HCT116 (cell line): ENCODE results near the gene NMB. TPM values are rescaled to one million over a fixed set of nuclear protein-coding genes. Genes with fewer than 3 reads are reported as not detected.

Experiments used
- ATAC-seq: fragments of 200-7000 bp; cut with Tn5 transposase; 2 replicates; pipeline ENCODE4 v1.9.1; 2020; ENCODE audit warnings: mild to moderate bottlenecking, moderate library complexity
- BruUV-seq: library from RNA; stranded (reverse); fragments of 400-500 nt; replicated peaks from 2 replicates; lab custom pipeline; 2021; lab: Mats Ljungman, UMichigan
- CTCF ChIA-PET: fragments of 300-600 bp; sonication (Branson Sonifier 250); formaldehyde crosslinking; loops from one replicate; lab custom pipeline; 2021; ENCODE audit warnings: antibody characterized with exemption; lab: Charles Lee
- POLR2A ChIA-PET: fragments of 300-600, 350-600 bp; sonication (Branson Sonifier 250); formaldehyde crosslinking; loops from one replicate; lab custom pipeline; 2021; ENCODE audit warnings: antibody characterized with exemption; lab: Charles Lee
- RAD21 ChIA-PET, 2 experiments: fragments of 300-600 bp; sonication (Branson Sonifier 250); formaldehyde crosslinking; loops; one replicate each; lab custom pipeline; 2023; ENCODE audit warnings: low total read pairs in 2 of 2; ENCODE audit not compliant: uncharacterized antibody in 2 of 2, unreplicated experiment in 2 of 2, low non-redundant PET in 1 of 2; lab: Charles Lee
- DNase-seq: peaks from one replicate; pipeline ENCODE4 v3.0.0-alpha.2; 2010; ENCODE audit warnings: low read depth, low spot score
- H2AFZ ChIP-seq: fragments of 200-600 bp; shearing (Covaris generic), sonication (generic); 2 replicates; pipeline ENCODE4 v1.6.1; 2017; ENCODE audit warnings: low read depth, mixed run types, mixed read lengths, antibody characterized with exemption, low read length; ENCODE audit not compliant: poor library complexity, severe bottlenecking
- H3K27ac ChIP-seq: 2 replicates; pipeline ENCODE4 v1.5.1; 2012; ENCODE audit warnings: low read depth, low read length
- H3K27me3 ChIP-seq: fragments of 200-600 bp; sonication (generic); 2 replicates; pipeline ENCODE4 v1.6.1; 2016; ENCODE audit warnings: mixed run types, low read length, mixed read lengths; ENCODE audit not compliant: insufficient read depth
- H3K36me3 ChIP-seq, 2 experiments: fragments of 200-500 bp in 1 of 2; fragments of 200-600 bp in 1 of 2; sonication (Bioruptor generic) in 1 of 2; sonication (generic) in 1 of 2; 2 replicates each; pipeline versions ENCODE4 v1.5.1 to v1.6.1; 2014 to 2016; ENCODE audit warnings: low read length in 2 of 2, inconsistent platforms in 1 of 2, mixed read lengths in 1 of 2, mixed run types in 1 of 2; ENCODE audit not compliant: insufficient read depth in 2 of 2, control insufficient read depth in 1 of 2
- H3K4me1 ChIP-seq, 2 experiments: fragments of 200-600 bp in 1 of 2; sonication (generic) in 1 of 2; 2 replicates each; pipeline versions ENCODE4 v1.5.1 to v1.6.1; 2012 to 2017; ENCODE audit warnings: low read length in 2 of 2, inconsistent platforms in 1 of 2, mild to moderate bottlenecking in 1 of 2, mixed read lengths in 1 of 2, mixed run types in 1 of 2, moderate library complexity in 1 of 2; ENCODE audit not compliant: insufficient read depth in 2 of 2, control insufficient read depth in 1 of 2
- H3K4me2 ChIP-seq: fragments of 200-600 bp; sonication (generic); 2 replicates; pipeline ENCODE4 v1.6.1; 2017; ENCODE audit warnings: mixed run types, low read length, mixed read lengths
- H3K4me3 ChIP-seq, 2 experiments: fragments of 200-600 bp in 1 of 2; sonication (generic) in 1 of 2; replicated peaks in 1 of 2; 2 replicates each; pipeline ENCODE4 v1.5.1; 2011 to 2016; ENCODE audit warnings: low read length in 2 of 2, control low read depth in 1 of 2, low read depth in 1 of 2, mild to moderate bottlenecking in 1 of 2, mixed read lengths in 1 of 2, mixed run types in 1 of 2
- H3K79me2 ChIP-seq: fragments of 200-600 bp; sonication (generic); 2 replicates; pipeline ENCODE4 v1.6.1; 2017; ENCODE audit warnings: mild to moderate bottlenecking, mixed run types, low read length, moderate library complexity, mixed read lengths; ENCODE audit not compliant: insufficient read depth
- H3K9ac ChIP-seq: fragments of 200-600 bp; sonication (generic); 2 replicates; pipeline ENCODE4 v1.6.1; 2016; ENCODE audit warnings: low read length, mixed read lengths
- H3K9me2 ChIP-seq: fragments of 200-600 bp; sonication (generic), shearing (Covaris generic); 2 replicates; pipeline ENCODE4 v1.6.1; 2017; ENCODE audit warnings: mixed run types, mild to moderate bottlenecking, moderate library complexity; ENCODE audit not compliant: insufficient read depth
- H3K9me3 ChIP-seq, 2 experiments: fragments of 200-500 bp in 1 of 2; fragments of 200-600 bp in 1 of 2; sonication (Bioruptor generic) in 1 of 2; sonication (generic) in 1 of 2; 2 replicates each; pipeline ENCODE4 v1.6.1; 2014 to 2017; ENCODE audit warnings: low read length in 2 of 2, mixed read lengths in 2 of 2, inconsistent platforms in 1 of 2, low read depth in 1 of 2, mild to moderate bottlenecking in 1 of 2, mixed run types in 1 of 2, moderate library complexity in 1 of 2; ENCODE audit not compliant: control insufficient read depth in 1 of 2, insufficient read depth in 1 of 2
- H4K20me1 ChIP-seq: fragments of 200-600 bp; sonication (generic), shearing (Covaris generic); 2 replicates; pipeline ENCODE4 v1.6.1; 2017; ENCODE audit warnings: mixed run types, mild to moderate bottlenecking, moderate library complexity; ENCODE audit not compliant: insufficient read depth
- ATF3 ChIP-seq: IDR thresholded peaks from 2 replicates; pipeline ENCODE4 v1.6.1; 2012
- CBX3 ChIP-seq: IDR thresholded peaks from 2 replicates; pipeline ENCODE4 v1.6.1; 2012; ENCODE audit warnings: low read depth
- EZH2 ChIP-seq: fragments of 200-600 bp; sonication (generic); IDR thresholded peaks from 2 replicates; pipeline ENCODE4 v1.6.1; 2017; ENCODE audit warnings: antibody characterized with exemption, mixed run types
- MAX ChIP-seq: IDR thresholded peaks from 2 replicates; pipeline ENCODE4 v1.6.1; 2012
- POLR2A ChIP-seq: IDR thresholded peaks from 2 replicates; pipeline ENCODE4 v1.7.0; 2011; ENCODE audit warnings: borderline replicate concordance; ENCODE audit not compliant: insufficient read depth, insufficient read length; ENCODE audit errors: extremely low read depth
- RAD21 ChIP-seq: IDR thresholded peaks from 2 replicates; pipeline ENCODE4 v1.6.1; 2012; ENCODE audit warnings: low read depth, mild to moderate bottlenecking
- REST ChIP-seq: IDR thresholded peaks from 2 replicates; pipeline ENCODE4 v1.6.1; 2012; ENCODE audit warnings: low read depth
- SIN3A ChIP-seq: IDR thresholded peaks from 2 replicates; pipeline ENCODE4 v1.6.1; 2012; ENCODE audit warnings: low read depth
- TCF7L2 ChIP-seq: IDR thresholded peaks from 2 replicates; pipeline ENCODE4 v1.7.0; 2011; ENCODE audit warnings: borderline replicate concordance, inconsistent platforms; ENCODE audit not compliant: insufficient read depth, insufficient read length; ENCODE audit errors: extremely low read depth
- ZFX ChIP-seq: fragments of 450-650 bp; IDR thresholded peaks from 2 replicates; pipeline ENCODE4 v1.6.1; 2017
- intact Hi-C: fragments of 100-400 bp; cut with micrococcal nuclease; formaldehyde crosslinking; loops from 2 replicates; pipeline ENCODE4 v1.10.0; 2022
- total RNA-seq: library from RNA; stranded (reverse); gene quantifications from one replicate; pipeline ENCODE4 v1.2.1, GENCODE V29; 2021; ENCODE audit not compliant: unreplicated experiment

Gene NMB
- total RNA-seq, 1 experiment from 2014 or later = 9.8 TPM

GRCh38 chr15:84702961-84703482 is 45.0 kb upstream of the NMB start:
- POLR2A ChIA-PET = interaction anchor here (1.3 kb wide), 1 partner anchor 13 kb away, joined by 4 read pairs; the partner anchor contains the start of gene SEC11A
- H3K9me3 ChIP-seq = no peaks in the 10 kb centered on the region
- peaks cover 100% of the 10 kb centered on the region for H3K79me2 ChIP-seq
- BruUV-seq = no TSS peak
- peaks cover 3% of the 10 kb centered on the region; the same call in 1 of the 2 replicates for H4K20me1 ChIP-seq
- ATAC-seq = no peak
- H3K4me2 ChIP-seq = no peak overlapping the region
- no peaks in the 10 kb centered on the region for H3K9me2 ChIP-seq
- H3K4me3 ChIP-seq = no peak overlapping the region
- H3K9ac ChIP-seq = no peak overlapping the region
- peaks cover 0 to 4% of the 10 kb centered on the region in 2 experiments; a peak in 1 of 4 replicates for H3K36me3 ChIP-seq
- intact Hi-C loops = no loop called here
- no peaks in the 10 kb centered on the region for H3K27me3 ChIP-seq
- no peak overlapping the region for H3K27ac ChIP-seq
- RAD21 ChIA-PET = no interaction called here
- no peak for TF ChIP-seq EZH2
- no peak for TF ChIP-seq SIN3A
- no peak for TF ChIP-seq TCF7L2
- TF ChIP-seq, all 23 proteins: peak for 0
- no peak overlapping the region for H2AFZ ChIP-seq
- no peak for DNase-seq
- CTCF ChIA-PET = no interaction called here
- H3K4me1 ChIP-seq = no peaks in the 10 kb centered on the region

GRCh38 chr15:84699538-84700191 is 41.7 kb upstream of the NMB start:
- ChIA-PET CTCF (no interaction called here), RAD21 (no interaction called here), POLR2A (interaction anchor here (1.2 kb wide), 1 partner anchor 16 kb away, joined by 3 read pairs; the partner anchor contains the start of gene SEC11A)
- H2AFZ ChIP-seq = no peak overlapping the region
- H3K4me3 ChIP-seq = no peak overlapping the region
- peaks cover 13% of the 10 kb centered on the region; the same call in 1 of the 2 replicates for H4K20me1 ChIP-seq
- H3K9me2 ChIP-seq = no peaks in the 10 kb centered on the region
- peaks cover 98% of the 10 kb centered on the region for H3K79me2 ChIP-seq
- no peak overlapping the region for H3K9ac ChIP-seq
- H3K4me1 ChIP-seq = no peaks in the 10 kb centered on the region
- H3K4me2 ChIP-seq = no peak overlapping the region
- H3K27me3 ChIP-seq = no peaks in the 10 kb centered on the region
- DNase-seq = no peak
- no peaks in the 10 kb centered on the region; a peak in 1 of 4 replicates for H3K36me3 ChIP-seq
- BruUV-seq = no TSS peak
- no peak overlapping the region for H3K27ac ChIP-seq
- no peaks in the 10 kb centered on the region for H3K9me3 ChIP-seq
- no peak for ATAC-seq
- intact Hi-C loops = no loop called here
- no peak for TF ChIP-seq POLR2A
- no peak for TF ChIP-seq RAD21
- TF ChIP-seq MAX = no peak
- TF ChIP-seq CBX3 = no peak
- no peak for TF ChIP-seq ATF3
- TF ChIP-seq REST = no peak
- TF ChIP-seq ZFX = no peak
